RWPE1 (cell line): ENCODE measurements around the gene ABHD17A.

ENCODE experiments used
- CTCF ChIA-PET: fragments of 350-600 bp; sonication (Branson Sonifier 250); formaldehyde crosslinking; extraction: SDS; loops from one replicate; lab custom pipeline; 2021; lab: Yijun Ruan, JAX
- POLR2A ChIA-PET: fragments of 400-600 bp; formaldehyde crosslinking; extraction: SDS; loops from one replicate; lab custom pipeline; 2020; ENCODE audit warnings: antibody characterized with exemption; ENCODE audit not compliant: low non-redundant PET; lab: Yijun Ruan, JAX
- DNase-seq: peaks from one replicate; pipeline ENCODE4 v3.0.0; 2012; ENCODE audit warnings: low spot score
- H3K27ac ChIP-seq: fragments of 450-650 bp; 2 replicates; pipeline ENCODE4 v1.5.1; 2017
- TF ChIP-seq, protein P1 (sequence below): fragments of 450-650 bp; conservative IDR thresholded peaks from 2 replicates; pipeline ENCODE4 v1.5.1; 2017; ENCODE audit warnings: low read depth, mild to moderate bottlenecking

Gene ABHD17A

DNA sequence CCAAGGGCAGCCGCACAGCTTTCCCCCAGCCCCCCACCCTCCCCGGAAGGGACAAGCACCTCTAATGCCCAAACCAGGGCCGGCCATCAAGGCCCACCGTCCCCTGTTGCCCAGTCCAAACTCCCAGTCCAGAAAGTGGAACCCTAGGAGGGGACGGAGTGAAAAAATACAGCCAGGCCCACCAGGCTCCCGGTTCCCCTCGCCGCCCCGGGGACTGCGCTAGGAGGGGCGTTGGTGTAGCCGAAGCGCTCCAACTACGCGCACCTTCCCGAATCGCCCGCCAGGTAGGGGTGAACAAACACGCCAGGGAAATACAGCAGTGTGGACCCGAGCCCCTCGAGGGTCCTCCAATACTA is 23.2 kb downstream of the ABHD17A start:
- CTCF ChIA-PET, result no interaction called here
- POLR2A ChIA-PET, result no interaction called here
- H3K27ac ChIP-seq, result peak overlapping the region; percentile 98

DNA sequence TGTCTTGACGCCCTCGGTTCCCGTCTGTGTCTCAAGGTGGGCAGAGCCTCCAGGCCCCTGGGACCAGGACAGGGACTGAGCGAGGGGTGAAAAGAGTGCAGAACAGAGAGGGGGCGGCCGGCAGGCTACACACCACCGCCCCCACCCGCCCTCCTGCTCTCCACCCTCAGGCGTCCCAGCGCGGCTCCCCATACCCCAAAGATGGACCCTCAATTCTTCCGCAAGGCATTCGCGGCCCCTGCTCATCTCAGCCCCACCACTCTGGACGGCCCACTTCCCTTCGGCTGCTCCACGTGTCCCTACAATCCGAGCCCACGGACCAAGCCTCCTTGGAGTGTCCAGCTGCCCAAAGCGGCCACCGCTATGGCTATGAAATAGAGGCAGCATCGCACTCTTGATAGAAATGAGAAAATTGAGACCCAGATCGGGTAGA is 23.7 kb downstream of the ABHD17A start:
- POLR2A ChIA-PET, result no interaction called here
- TF ChIP-seq, protein P1, sequence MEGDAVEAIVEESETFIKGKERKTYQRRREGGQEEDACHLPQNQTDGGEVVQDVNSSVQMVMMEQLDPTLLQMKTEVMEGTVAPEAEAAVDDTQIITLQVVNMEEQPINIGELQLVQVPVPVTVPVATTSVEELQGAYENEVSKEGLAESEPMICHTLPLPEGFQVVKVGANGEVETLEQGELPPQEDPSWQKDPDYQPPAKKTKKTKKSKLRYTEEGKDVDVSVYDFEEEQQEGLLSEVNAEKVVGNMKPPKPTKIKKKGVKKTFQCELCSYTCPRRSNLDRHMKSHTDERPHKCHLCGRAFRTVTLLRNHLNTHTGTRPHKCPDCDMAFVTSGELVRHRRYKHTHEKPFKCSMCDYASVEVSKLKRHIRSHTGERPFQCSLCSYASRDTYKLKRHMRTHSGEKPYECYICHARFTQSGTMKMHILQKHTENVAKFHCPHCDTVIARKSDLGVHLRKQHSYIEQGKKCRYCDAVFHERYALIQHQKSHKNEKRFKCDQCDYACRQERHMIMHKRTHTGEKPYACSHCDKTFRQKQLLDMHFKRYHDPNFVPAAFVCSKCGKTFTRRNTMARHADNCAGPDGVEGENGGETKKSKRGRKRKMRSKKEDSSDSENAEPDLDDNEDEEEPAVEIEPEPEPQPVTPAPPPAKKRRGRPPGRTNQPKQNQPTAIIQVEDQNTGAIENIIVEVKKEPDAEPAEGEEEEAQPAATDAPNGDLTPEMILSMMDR, result no peak
- peak overlapping the region; percentile 98 for H3K27ac ChIP-seq
- CTCF ChIA-PET, result interaction anchor here (0.7 kb wide), 1 partner anchor 328 kb away, joined by 4 read pairs; no protein-coding TSS in a partner anchor
- no peak for DNase-seq

More for the DNA sequence above, 23.2 kb downstream of the ABHD17A start:
- TF ChIP-seq, protein P1, result no peak
- no peak for DNase-seq

DNA sequence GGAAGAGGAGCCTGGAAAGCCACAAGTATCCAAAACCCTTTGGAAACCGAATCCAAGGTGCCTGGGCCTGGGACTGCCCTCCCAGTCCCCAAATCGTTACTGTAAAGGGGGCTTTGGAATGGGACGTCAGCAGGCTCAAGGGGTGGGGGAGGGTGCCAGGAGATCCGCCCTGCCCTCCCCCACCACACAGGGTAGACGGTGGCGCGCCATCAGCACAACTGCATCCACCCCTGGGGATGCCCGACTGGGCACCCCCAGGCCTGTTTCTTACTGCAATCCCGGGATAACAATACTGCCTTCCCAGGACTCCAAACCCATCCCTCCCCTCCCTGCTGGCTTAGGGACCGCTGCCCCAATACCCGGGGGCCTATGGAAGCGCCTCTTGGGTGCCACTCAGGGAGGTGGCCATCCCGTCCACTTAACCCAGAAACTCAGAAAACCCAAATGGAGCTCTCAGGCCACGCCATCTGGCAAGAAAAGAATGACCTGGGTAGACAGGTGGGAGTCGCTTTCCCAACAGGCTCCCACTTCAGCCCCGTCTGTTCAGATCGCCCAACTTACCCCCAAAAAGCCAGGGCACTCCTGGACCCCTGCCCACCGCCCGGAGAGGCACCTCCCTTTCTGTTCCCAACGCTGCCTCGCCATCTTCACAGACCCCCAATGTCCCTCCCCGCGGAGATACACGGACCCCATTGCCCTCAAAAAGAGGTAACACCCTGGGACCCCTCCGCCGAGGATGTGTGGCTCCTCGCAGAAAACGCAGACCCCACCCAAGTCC is 24.3 kb downstream of the ABHD17A start:
- POLR2A ChIA-PET, result no interaction called here

DNA sequence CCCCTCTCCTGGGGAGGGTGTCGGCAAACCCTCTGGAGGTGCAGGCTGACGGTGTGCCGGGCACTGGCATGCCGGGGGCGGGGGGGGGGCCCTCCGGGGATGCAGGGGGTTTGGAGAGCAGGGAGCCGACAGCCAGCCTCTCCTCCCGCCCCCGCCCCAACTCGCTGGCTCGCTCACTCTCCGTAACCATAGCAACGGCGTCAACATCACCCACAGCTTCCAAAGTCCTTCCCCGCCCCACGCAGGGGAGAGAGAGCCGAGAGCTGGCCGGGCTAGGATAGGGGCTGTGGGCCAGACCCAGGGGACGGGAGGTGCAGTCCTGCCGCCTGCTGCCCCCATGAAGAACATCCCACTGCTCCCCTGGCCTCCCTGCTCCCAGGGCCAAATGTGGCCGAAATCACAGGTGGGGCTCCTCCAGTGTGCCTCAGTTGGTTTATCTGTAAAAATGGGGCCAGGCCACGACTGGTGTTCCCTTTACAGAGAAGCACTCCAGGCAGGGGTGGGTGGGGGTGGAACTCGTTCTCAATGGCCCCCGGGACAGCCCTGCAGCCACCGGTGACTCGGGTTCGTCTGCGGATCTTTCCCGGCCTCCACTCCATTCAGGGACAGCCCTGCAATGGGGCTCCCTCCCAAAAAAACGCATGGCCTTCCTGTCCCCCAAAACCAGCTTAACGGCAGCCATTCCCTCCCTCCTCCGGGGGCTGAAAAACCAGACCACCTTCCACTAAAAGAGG is 25.1 kb downstream of the ABHD17A start:
- H3K27ac ChIP-seq, result peak overlapping the region; percentile 98
- ChIA-PET POLR2A (no interaction called here), CTCF (interaction anchor here (0.6 kb wide), 1 partner anchor 47 kb away, joined by 3 read pairs; no protein-coding TSS in a partner anchor)
- DNase-seq, result no peak
- TF ChIP-seq, protein P1, result no peak

More for the DNA sequence above, 24.3 kb downstream of the ABHD17A start:
- H3K27ac ChIP-seq, result peak overlapping the region; percentile 98
- TF ChIP-seq, protein P1, result no peak
- DNase-seq, result no peak
- CTCF ChIA-PET, result interaction anchor here (0.6 to 0.7 kb wide), 2 partner anchors 47 to 328 kb away, joined by 3 to 4 read pairs; no protein-coding TSS in a partner anchor

DNA sequence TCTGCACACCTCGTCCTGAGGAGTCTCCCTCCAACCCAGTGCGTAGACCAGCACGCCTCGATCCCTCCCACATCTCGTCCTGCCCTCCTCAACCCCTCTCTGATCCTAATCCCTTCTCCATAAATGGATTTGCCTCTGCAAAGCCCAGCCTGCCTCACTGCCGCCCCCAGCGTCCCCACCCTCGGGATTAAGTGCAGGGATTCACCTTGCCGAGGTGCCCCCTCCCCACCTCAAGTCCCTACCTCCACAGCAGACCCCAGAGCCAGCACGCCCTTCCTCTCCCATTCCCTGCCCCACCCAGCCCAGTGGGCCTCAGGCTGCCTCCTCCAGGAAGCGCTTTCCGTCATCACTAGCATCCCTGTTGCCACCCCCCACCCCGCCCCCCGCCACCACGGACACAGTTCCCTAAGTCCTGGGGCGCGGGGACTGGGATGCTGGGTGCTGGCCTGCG is 25.9 kb downstream of the ABHD17A start:
- ChIA-PET POLR2A (no interaction called here), CTCF (no interaction called here)
- peak overlapping the region; percentile 98 for H3K27ac ChIP-seq
- DNase-seq, result no peak
- TF ChIP-seq, protein P1, result no peak

DNA sequence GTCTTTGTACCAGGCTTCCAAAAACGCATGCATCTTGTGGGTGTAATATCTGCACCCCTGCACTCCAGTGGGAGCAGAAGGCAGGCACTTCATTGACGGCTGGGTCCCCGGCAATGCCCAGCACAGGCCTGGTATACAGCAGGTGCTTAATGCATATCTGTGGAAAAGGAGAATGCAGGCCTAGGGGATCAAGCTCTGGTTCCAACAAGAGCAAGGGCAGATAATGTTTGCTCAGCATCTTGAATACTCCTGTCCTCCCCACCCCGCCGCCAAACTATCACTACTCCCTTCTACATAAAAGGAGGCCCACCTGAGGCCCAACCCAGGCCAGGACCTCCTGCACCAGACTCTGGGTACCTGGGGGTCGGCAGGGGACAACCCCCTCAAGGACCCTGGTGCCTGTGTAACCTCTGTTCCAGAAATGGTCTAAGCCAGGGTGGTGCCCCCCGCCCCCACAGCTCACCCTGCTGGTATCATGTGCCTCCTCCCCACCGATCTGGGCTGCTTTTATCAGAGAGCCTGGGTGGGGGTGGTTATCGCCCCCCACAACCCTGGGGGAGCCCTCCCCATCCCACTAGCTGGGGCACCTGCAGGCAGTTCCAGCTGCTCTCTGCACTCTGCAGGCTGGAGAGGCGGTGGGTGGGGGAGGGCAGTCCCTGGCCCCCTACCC is 26.7 kb downstream of the ABHD17A start:
- POLR2A ChIA-PET, result interaction anchor here (0.7 kb wide), 1 partner anchor 11 kb away, joined by 5 read pairs; no protein-coding TSS in a partner anchor
- DNase-seq, result no peak
- TF ChIP-seq, protein P1, result no peak
- CTCF ChIA-PET, result interaction anchor here (1.1 kb wide), 1 partner anchor 72 kb away, joined by 5 read pairs; no protein-coding TSS in a partner anchor
- peak overlapping the region; percentile 98 for H3K27ac ChIP-seq
